Esophagus muscularis mucosa (tissue), 4 donors: Measurements from ENCODE around the gene HAUS7.

Source experiments
- EP300 ChIP-seq: sonication (generic); formaldehyde crosslinking; IDR thresholded peaks from one replicate; pipeline ENCODE4 v1.6.1; 2017; ENCODE audit warnings: antibody characterized with exemption
- POLR2AphosphoS5 ChIP-seq, 2 donors: sonication (generic); formaldehyde crosslinking; IDR thresholded peaks; one replicate each; pipeline ENCODE4 v1.6.1; 2017; ENCODE audit warnings: antibody characterized with exemption in 2 of 2
- TF ChIP-seq, protein P1 (sequence below), 3 experiments: fragments of 200-600 bp in 2 of 3; fragments of 450-650 bp in 1 of 3; sonication (generic) in 2 of 3; IDR thresholded peaks; one replicate each; pipeline ENCODE4 v1.5.1; 2017 to 2019; ENCODE audit warnings: antibody characterized with exemption in 3 of 3, mild to moderate bottlenecking in 2 of 3, moderate library complexity in 1 of 3

DNA sequence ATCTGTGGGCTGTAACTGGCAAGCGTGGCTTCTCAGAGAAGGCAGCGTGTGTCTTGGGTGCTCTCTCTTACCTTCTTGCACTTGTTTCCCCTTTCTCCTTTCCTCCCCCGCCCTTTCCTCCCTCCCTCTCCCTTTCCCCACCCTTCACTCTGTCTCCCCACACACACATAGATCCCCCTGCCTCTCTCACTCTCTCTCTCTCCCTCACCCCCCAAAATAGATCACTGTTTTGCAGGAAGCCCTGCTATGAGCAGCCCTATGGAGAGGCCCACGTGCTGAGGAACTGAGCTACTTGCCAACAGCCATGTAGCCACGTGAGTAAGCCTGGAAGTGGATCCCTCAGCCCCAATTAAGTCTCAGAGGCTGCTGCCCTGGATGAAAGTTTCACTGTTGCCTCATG is 65.0 kb downstream of the HAUS7 start:
- TF ChIP-seq, protein P1, sequence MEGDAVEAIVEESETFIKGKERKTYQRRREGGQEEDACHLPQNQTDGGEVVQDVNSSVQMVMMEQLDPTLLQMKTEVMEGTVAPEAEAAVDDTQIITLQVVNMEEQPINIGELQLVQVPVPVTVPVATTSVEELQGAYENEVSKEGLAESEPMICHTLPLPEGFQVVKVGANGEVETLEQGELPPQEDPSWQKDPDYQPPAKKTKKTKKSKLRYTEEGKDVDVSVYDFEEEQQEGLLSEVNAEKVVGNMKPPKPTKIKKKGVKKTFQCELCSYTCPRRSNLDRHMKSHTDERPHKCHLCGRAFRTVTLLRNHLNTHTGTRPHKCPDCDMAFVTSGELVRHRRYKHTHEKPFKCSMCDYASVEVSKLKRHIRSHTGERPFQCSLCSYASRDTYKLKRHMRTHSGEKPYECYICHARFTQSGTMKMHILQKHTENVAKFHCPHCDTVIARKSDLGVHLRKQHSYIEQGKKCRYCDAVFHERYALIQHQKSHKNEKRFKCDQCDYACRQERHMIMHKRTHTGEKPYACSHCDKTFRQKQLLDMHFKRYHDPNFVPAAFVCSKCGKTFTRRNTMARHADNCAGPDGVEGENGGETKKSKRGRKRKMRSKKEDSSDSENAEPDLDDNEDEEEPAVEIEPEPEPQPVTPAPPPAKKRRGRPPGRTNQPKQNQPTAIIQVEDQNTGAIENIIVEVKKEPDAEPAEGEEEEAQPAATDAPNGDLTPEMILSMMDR (IDR thresholded peaks at IDR 0.05), result no peak
- TF ChIP-seq EP300 (no peak), POLR2AphosphoS5 (IDR thresholded peaks at IDR 0.05) (no peak)
